NCI-H2196 treated with DMSO at 0.1 percent for 48 hours (cell line): ENCODE measurements around the gene ERC2.
"Not testable (repeated sequence)": the region's sequence is repeated elsewhere in the genome, so short reads cannot be mapped to it uniquely, and the experiment has no call there.

Experiments
- DNase-seq: peaks from one replicate; lab custom pipeline; 2025; ENCODE audit not compliant: unreplicated experiment; lab: John Stamatoyannopoulos, UW

ERC2 gene

DNA sequence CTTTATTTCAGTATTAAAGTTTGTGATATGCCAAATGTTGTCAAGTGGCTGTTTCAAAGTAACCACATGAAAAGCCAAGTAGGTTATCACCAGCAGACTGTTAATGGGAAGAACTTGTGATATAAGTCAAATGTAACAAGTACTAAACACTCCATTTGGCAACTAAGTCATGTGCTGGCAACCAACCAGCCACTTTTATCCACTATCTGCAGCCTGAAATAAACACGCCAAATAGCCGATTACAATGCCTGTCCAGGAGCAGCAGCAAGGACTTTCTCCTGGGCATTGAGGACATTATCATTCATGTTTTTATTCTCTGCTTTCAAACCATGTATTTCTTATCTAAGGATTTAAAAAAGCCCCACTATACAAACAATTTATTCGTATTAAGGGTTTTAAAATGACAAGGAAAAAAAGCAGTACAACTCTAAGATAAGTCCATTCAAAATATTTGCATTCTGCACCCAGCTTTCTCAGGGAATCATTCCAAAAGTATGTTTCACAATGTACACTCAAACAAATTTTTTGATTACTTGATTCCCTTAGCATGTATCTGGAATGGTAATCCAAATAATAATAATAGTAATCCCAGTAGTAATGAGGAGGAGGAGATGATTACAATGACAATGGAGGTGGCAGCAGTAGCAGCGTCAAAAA is 448.6 kb downstream of the ERC2 start:
- no peak for DNase-seq

DNA sequence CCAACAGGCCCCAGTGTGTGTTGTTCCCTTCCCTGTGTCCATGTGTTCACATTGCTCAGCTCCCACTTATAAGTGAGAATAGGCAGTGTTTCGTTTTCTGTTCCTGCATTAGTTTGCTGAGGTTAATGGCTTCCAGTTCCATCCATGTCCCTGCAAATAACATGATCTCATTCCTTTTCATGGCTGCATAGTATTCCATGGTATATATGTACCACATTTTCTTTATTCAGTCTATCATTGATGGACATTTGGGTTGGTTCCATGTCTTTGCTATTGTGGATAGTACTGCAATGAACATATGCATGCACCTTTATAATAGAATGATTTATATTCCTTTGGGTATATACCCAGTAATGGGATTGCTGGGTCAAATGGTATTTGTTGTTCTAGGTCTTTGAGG is 452.9 kb downstream of the ERC2 start:
- not testable (repeated sequence) for DNase-seq

DNA sequence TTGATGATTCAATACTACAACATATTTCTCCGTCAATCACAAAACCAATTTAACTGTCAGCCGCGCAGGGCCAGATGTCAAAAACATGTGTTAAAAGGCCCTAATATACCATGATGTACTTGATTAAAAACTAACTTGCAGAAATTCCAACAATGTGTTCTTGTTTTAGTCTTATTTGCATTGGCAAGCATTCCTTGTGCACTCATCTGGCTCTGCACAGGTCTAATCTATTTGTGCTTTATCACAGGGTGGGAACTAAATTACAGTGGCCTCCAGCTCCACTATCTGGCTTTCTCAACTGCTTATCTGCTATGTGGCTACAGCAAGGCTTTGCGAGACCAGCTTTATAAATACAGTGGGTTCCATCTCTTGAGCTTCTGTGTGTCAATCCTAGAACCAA is 455.5 kb downstream of the ERC2 start:
- DNase-seq = no peak

DNA sequence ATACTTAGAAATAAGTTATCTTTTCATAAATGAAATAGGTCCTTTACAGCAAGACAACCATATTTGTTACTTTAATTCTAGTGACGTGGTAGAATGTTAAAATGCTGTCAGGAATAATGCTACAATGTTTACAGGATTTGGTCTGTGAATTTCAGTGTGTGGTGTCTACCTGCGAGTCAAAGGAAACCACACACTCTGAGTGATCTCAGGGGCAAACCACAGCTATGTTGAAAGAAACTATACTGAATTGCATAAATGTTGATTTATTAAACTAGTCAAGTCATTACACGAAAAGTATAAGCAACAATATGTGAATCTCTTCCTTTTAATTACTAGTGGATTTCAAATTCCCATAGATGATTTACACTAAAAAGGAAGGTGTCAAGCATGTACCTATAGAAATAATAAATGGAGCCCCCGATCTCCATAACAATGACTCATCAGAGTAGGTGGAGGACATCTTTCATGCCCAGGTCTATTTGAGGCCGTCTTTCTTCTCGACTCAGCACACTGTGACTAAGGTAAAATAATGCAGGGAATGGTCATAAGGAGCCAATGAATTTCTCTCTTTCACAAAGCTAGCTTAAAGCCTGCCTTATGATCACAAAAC is 463.0 kb downstream of the ERC2 start:
- no peak for DNase-seq

DNA sequence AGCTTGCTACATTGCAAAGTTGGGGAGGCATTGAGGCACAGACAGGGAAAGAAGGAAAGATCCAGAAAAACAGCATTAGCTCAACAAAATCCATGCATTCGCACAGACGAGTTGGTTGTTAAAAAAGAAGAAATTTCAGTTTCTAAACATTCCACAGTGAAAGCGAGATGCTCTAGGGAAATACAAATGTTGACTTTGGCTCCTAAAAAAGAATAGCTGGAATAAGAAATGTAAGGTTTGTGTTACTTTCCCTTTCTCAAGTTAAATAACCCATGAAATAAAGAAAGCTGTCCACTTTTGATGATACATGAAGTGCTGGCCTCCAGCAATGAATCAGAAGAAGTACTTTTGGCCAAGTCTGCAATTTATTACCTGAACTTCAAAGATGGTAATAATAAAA is 465.1 kb downstream of the ERC2 start:
- DNase-seq = no peak

DNA sequence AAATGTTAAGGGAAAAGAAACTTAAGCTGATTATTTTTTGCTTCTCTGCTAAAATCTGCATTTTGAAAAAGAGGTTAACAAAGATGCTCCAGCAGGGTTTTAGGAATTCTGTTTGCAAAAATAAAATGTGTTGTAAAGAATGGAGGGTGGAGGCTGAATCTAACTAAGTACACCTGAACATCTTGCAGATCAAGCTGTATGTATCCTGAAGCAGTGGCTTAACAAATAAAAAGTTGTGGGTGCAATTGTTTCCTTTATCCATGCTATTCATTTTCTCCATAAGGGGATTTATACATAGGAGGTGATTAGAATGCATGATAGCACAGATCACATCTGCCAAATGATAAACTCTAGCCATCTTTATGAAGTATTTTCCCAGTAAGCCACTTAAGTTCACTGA is 466.3 kb downstream of the ERC2 start:
- DNase-seq = no peak

DNA sequence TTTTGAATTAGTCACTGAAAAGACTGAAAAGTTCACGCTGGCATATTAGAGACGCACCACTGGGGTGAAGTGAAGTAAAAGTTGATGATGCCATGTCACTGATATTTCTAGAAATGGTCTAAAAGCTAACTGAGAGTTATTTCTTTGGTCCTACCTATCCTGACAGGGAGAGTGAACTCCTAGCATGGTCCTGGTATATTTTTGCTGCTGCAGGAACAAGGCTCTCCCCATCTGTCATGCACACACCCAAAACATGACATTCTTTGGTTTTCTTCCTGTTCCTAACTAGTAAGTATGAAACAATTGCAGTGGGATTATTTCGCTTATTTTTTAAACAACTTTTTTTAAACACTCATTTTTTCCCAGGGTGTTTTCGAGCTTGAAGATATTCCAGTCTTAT is 466.7 kb downstream of the ERC2 start:
- DNase-seq = no peak

DNA sequence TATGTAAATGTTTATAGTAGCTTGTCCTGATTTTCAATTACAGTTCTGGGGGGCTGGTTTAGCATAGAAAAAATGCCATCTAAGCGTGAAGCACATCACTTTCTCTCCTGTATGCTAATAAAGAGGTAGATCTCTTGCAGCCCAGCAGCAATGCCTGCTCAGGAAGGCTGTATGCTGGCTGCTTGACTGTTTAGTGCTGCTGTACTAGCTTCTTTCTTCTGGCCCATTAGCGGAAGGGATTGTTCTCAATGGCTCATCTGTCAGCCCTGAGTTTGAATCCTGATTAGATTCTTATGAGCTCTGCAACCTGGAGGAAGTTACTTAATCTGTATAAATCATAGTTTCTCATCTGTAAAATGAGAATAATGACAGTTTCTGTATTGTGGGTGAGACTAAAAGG is 478.9 kb downstream of the ERC2 start:
- no peak for DNase-seq

DNA sequence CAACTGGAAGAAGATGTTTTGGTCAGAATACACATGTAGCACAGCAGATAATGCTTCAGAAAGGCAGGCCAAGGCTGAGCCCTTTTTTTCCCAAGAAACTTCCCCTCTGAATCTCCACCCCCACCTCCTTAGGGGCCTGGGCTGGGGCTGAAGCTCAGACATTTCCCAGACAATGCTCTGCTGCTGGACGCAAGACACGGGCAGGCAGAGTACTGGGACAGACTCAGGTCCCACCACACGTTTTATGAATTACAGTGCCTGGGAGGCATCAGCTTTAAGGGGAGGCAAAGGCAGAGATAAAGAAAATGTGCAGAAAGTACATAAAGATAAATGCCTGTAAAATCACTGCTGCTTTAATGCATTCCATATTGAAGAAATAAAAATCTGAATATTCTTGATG is 479.4 kb downstream of the ERC2 start:
- DNase-seq = no peak

DNA sequence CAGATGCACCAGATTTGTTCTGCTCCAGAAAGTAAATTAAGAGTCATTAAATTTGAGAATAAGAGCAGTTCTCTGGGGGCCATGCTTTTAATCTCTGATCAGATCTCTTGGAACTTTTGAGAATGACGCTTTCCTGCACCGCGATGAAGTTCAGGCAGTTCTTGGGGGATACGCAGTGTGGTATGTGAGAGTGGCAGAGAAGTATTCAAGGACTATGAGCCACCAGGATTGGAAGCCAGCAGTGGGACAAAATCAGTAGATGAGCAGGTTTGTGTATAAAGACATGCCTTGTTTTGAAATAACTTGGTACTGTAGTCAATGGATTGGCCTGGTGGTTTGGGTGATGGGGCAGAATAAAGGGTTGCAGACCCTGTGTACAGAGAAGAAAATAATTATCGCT is 483.6 kb downstream of the ERC2 start:
- no peak for DNase-seq

DNA sequence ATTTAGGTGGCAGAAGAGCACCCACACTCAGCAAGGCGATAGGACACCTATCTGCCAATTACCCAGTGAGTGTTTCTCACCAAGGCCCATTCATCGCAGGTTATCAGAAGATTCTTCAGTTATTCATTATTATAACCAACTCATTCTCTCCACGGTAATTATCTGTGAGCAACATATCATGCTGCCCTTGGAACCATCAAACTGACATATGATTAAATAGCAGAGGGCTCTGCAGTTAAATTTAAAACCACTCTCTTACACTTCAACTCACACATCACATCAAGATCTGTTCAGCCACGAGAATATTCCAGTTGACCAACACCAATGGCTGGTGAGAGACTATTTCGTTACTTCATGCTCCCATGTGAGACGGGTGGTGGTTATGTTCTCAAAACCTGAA is 489.3 kb downstream of the ERC2 start:
- DNase-seq = no peak

DNA sequence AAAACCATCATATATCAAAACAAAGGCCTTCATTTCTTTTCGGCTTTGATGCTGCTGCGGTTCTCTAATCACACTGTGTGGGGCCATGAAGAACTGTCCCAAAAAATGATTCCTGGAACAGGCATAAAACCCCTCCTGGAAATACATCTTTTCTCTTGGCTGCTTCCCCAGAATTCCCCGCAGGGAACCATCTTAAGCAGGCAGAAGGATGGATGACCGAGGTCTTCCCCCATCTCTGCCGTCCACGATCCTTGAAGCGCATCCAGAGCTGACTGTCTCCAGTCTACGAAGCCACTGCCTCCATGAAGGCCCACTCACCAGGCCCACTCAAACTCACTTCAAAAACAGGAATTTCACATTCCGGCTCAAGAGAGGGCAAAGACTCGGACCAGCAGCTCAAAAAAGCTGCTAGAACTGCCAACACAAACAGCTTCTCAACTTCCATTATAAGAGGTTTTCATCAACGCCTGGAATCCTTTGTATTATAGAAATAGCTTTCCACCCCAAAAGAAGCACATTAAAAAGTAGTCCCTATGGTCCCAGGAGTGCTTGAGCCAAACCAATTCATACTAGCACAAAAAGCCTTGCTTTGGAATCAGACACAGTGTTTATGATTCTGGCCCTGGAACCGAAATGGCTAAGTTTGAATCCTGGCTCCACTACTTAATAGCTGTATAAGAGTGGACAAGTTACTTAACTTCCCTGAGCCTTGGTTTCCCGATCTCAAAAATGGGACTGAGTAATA is 493.7 kb downstream of the ERC2 start:
- DNase-seq = no peak

DNA sequence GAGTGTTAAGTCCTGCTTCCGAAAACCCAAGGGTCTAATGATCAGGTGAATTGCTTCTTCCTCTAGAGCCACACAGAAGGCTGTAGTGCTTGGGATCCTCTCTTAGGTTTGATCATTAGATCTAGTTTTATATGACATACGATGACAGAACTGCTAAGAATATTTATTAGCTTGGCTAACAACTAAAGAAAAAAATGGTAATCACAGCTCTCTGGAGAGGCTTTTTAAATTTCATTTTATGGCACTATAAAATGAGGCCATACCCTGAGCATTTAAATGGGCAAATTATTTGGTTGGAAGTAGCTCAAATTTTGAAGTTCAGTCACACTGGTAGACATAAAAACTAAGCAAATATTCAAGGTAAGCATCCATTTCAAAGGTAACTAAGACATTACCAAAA is 498.6 kb downstream of the ERC2 start:
- DNase-seq = no peak

DNA sequence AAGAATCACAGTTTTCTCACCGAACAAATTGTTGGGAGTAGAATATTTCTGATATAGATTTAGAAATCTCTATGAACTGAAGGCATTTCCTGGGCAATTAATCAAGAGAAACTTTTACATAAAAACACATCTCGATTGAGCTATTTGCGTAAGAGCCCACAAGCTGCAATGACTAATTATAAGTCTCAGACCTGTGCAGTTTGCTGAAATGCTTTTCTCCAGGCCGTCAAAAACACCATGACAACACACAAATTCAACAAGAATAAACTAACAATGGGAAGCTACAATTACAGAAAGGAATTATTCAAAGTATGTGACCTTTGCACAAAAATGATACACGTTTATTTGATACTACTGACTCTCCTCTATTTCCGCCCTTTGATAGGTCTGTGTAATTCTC is 499.9 kb downstream of the ERC2 start:
- no peak for DNase-seq

DNA sequence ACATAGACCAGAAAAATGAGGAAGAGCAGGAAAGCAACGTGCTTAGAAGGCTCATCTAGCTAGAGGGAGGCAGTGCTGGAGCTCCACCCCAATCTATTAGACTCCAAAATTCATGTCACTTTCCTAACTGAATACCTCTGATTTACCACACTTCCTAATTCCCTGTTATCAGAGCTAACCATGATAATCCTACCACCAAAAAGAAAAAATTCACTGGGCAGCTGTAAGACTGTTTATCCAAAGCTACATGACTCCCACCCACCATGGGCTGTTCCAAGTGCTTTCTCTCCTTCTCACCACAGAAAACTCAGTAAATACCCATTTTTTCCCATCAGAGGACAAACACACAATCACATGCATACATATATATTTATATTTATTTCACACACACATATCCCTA is 501.7 kb downstream of the ERC2 start:
- DNase-seq = no peak

DNA sequence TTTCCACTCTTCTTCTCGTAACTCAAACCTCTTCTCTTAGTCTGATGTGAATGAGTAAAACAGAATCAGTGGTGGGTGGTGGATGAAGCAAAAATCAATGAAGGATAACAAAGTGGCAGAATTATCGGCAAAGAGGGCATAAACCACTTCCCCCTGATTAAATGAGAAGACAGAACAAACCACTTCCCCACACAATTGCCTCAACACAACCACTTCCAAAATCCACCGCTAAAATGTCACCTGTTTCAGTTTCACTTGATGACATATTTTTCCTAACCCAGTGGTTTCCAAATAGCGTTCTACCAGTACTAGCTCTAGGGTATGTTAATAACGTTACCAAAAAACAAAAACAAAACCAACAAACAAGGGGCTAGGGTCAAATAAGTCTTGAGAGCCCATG is 502.5 kb downstream of the ERC2 start:
- no peak for DNase-seq

DNA sequence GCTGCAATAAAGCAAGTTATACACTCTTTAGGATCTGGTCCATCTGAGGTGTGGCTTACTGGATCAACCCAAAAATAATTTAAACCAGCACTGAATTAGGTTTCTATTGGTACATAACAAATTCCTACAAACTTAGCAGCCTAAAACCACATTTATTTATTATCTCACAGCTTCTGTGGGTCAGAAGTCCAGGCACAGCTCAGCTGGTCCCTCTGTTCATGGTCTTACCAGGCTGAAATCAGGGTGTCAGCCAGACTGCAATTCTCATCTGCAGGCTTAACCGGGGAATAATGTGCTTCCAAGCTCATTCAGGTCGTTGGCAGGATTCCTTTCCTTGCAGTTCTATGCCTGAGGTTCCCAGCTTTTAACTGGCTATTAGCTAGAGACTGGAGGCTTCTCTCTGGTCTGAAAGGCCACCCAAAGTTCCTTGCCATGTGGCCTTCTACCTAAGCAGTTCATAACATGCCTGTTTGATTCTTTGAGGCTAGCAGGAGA is 503.7 kb downstream of the ERC2 start:
- DNase-seq = no peak

DNA sequence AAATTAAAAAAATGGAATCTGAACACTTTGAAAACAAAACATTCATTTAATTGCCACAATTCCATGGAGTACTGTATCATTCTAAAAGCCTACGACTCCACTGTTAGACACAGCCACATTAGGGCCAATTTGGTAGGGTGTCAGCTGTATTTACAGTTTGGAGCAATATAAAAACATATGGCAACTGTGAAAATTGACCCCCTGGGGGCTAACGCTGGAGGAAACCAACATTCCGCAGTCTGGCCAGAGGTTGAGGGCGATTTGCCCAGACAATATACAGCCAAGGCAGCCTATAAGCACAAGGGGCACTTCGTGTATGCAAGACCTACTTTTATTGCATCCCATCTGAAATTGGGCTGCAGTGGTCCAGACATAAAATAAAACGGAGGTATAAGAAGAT is 504.7 kb downstream of the ERC2 start:
- DNase-seq = no peak

DNA sequence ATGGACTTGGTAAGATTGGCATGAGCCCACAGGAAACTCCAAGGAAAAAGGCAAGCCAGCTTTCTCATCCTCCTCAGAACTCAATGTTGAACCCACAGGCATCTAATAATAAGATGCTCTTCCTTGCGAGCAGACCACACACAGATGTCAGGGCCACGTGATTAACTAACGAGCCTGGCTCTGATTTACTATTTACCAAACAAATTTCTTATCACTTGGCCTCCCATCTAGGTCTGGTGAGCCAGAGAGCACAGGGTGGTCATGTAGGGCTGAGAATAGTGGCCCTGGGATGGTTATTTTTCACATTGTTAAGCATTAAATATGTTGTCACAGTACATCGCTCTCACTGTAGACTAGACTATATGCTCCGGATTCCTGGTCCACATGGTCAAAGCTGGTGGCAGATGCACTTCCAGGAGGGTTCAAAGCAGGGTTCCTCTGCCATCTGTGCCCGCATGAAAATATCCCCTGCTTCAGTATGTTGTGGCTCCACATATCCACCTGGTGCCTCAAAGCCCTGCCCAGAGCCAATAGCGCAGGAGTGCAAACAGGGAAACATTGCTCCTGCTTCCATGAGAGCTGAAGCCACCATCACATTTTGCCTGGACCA is 508.7 kb downstream of the ERC2 start:
- no peak for DNase-seq

DNA sequence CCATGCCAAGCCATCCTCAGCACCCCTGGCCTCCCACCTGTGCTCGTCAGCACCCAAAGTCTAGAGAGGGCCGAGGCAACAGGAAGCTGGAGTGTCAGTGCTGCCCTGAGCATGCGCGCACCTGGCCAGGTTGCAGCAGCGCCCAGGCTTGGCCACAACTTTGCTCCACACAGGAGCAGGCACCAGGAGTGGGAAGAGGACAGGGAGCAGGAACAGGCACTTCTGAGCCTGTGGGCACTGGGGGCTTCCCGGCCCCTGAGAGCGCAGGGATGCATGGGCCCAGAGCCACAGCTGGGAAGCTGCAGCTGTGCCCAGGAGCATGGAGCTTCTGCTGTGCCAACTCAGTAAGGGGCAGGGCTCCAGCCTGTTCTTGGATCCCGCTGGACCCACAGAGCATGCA is 509.7 kb downstream of the ERC2 start:
- DNase-seq = no peak

DNA sequence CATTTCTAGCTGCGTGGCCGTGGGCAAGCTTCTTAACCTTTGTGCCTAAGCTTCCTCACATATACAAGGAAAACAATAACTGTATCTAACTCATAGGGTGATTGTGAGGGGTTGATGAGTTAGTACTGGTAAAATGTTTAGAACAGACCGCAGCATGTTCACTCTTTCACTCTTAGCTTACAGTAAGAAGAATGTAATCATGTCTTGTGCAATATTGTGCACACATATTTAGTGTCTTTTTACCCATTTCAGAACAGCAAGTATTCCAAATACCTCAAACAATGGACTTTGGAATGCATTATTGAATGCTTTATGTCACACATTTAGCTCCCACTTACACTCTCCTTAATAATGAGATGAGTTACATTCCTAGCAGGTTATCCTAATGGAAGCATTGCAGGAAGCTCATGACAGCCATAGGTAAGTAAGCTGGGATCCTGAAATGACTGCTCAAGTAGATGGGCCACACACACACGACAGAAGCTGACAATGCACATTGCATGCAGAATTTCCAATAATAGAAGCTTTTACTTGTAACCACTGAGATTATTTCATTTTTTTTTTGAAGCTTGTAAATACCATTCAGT is 512.3 kb downstream of the ERC2 start:
- no peak for DNase-seq

DNA sequence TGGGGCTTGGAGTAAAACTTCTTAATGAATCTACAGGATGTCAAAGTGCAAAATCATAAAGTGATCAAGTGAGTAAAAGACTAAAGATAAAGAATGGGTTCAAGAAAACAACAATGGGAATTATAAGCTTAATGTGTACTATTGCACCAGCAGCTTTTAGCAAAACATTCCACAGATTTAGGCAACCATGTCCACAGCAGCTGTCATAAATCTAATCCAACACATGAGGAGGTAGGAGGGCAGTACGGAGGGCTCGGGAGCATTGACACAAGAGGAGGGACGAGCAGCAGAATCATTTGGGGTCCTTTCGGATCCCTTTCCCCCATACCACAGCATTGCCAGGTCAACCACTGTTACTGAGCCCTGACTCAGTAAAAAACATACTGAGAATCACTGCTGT is 516.9 kb downstream of the ERC2 start:
- no peak for DNase-seq
